RWPE1 (cell line): ENCODE results near the gene TBC1D24.
A peak's percentile ranks its signal among the peaks of the same experiment; 100 is the strongest.

Source experiments
- CTCF ChIA-PET: fragments of 350-600 bp; sonication (Branson Sonifier 250); formaldehyde crosslinking; extraction: SDS; loops from one replicate; lab custom pipeline; 2021; lab: Yijun Ruan, JAX
- POLR2A ChIA-PET: fragments of 400-600 bp; formaldehyde crosslinking; extraction: SDS; loops from one replicate; lab custom pipeline; 2020; ENCODE audit warnings: antibody characterized with exemption; ENCODE audit not compliant: low non-redundant PET; lab: Yijun Ruan, JAX
- DNase-seq: peaks from one replicate; pipeline ENCODE4 v3.0.0; 2012; ENCODE audit warnings: low spot score
- H3K27ac ChIP-seq: fragments of 450-650 bp; 2 replicates; pipeline ENCODE4 v1.5.1; 2017
- CTCF ChIP-seq: fragments of 450-650 bp; conservative IDR thresholded peaks from 2 replicates; pipeline ENCODE4 v1.5.1; 2017; ENCODE audit warnings: low read depth, mild to moderate bottlenecking

TBC1D24 gene

GRCh38 chr16:2449118-2449517 lies 25.8 kb upstream of the TBC1D24 start:
- no peak for TF ChIP-seq CTCF
- ChIA-PET CTCF (interaction anchor here (0.6 kb wide), 1 partner anchor 271 kb away, joined by 5 read pairs; no protein-coding TSS in a partner anchor), POLR2A (no interaction called here)
- no peak for DNase-seq
- H3K27ac ChIP-seq: no peak overlapping the region; the same call in 1 of the 2 replicates

GRCh38 chr16:2450535-2450934 lies 24.4 kb upstream of the TBC1D24 start:
- TF ChIP-seq CTCF: no peak
- ChIA-PET CTCF (interaction anchor here (0.5 kb wide), 1 partner anchor 134 kb away, joined by 3 read pairs; no protein-coding TSS in a partner anchor), POLR2A (no interaction called here)
- no peak for DNase-seq
- H3K27ac ChIP-seq: 0 out of 2 replicates have a peak overlapping the region, but pooled peaks have one; percentile 10

- CTCF ChIA-PET: no interaction called here
- no peak overlapping the region; the same call in 1 of the 2 replicates for H3K27ac ChIP-seq
- POLR2A ChIA-PET: no interaction called here
- TF ChIP-seq CTCF: no peak
- no peak for DNase-seq
These were observed 23.9 kb upstream of the TBC1D24 start for GRCh38 chr16:2450975-2451381.

- CTCF ChIA-PET: interaction anchor here (1.1 kb wide), 1 partner anchor 49 kb away, joined by 4 read pairs; no protein-coding TSS in a partner anchor
These were observed 23.0 kb upstream of the TBC1D24 start for GRCh38 chr16:2451851-2452320.

GRCh38 chr16:2452650-2453049 lies 22.3 kb upstream of the TBC1D24 start:
- no peak overlapping the region for H3K27ac ChIP-seq
- ChIA-PET POLR2A (no interaction called here), CTCF (interaction anchor here (0.5 to 1.1 kb wide), 2 partner anchors 49 to 95 kb away, joined by 3 to 4 read pairs; no protein-coding TSS in a partner anchor)
- TF ChIP-seq CTCF: no peak
- DNase-seq: no peak

More at GRCh38 chr16:2451851-2452320, 23.0 kb upstream of the TBC1D24 start:
- POLR2A ChIA-PET: no interaction called here
- peak overlapping the region; percentile 14; the same call in 1 of the 2 replicates for H3K27ac ChIP-seq
- TF ChIP-seq CTCF: no peak
- no peak for DNase-seq

- peak overlapping the region; percentile 75 for H3K27ac ChIP-seq
- POLR2A ChIA-PET: no interaction called here
- no peak for DNase-seq
- TF ChIP-seq CTCF: no peak
- CTCF ChIA-PET: no interaction called here
These were observed 19.7 kb upstream of the TBC1D24 start for GRCh38 chr16:2455081-2455845.
